ENCODE results near the gene VWF. TPM values are rescaled to one million over a fixed set of nuclear protein-coding genes. Genes with fewer than 3 reads are reported as not detected.

VWF gene
- polyA plus RNA-seq, 1 donor (not counting 4 experiments of a cell fraction or from before 2014, with no cell fraction given) = 0.01 TPM

DNA sequence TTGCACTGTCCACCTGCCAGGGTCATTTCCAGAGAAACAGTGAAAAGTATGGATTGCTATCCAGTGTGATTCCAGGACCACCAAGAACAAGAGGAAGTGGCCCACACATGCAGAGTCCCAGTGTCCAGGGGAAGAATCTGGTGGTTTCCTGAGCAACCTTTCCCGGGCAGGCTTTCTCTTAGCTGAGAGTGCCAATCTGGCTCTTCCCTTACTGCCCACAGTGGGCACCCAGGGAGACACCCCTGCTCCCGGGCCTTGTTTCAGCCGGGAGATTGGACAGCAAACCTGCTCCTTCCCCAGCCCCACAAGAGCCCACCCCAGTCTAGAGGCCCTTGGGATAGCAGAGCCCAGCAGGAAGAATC is 62.1 kb downstream of the VWF start:
- no peak overlapping the region for H3K4me2 ChIP-seq (ENCODE audit: control insufficient read depth, extremely low read depth, insufficient read depth, low read depth, low read length)
- H3K9me3 ChIP-seq (ENCODE audit: control insufficient read depth, low read depth, low read length) = no peaks in the 10 kb centered on the region
- H3K9ac ChIP-seq (ENCODE audit: control insufficient read depth, extremely low read depth, insufficient read depth, low read length) = no peak overlapping the region
- peaks cover 8% of the 10 kb centered on the region for H3K27me3 ChIP-seq (ENCODE audit: control insufficient read depth, extremely low read depth, insufficient read depth, low read length)
- TF ChIP-seq, protein P1, sequence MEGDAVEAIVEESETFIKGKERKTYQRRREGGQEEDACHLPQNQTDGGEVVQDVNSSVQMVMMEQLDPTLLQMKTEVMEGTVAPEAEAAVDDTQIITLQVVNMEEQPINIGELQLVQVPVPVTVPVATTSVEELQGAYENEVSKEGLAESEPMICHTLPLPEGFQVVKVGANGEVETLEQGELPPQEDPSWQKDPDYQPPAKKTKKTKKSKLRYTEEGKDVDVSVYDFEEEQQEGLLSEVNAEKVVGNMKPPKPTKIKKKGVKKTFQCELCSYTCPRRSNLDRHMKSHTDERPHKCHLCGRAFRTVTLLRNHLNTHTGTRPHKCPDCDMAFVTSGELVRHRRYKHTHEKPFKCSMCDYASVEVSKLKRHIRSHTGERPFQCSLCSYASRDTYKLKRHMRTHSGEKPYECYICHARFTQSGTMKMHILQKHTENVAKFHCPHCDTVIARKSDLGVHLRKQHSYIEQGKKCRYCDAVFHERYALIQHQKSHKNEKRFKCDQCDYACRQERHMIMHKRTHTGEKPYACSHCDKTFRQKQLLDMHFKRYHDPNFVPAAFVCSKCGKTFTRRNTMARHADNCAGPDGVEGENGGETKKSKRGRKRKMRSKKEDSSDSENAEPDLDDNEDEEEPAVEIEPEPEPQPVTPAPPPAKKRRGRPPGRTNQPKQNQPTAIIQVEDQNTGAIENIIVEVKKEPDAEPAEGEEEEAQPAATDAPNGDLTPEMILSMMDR (optimal IDR thresholded peaks at IDR 0.05 in 1 of 3, IDR thresholded peaks at IDR 0.05 in 1 of 3, conservative IDR thresholded peaks at IDR 0.05 in 1 of 3; ENCODE audit: extremely low read depth in 1 of 3, insufficient read depth in 2 of 3, low read length in 3 of 3) = no peak
- no peak for TF ChIP-seq EZH2 (IDR thresholded peaks at IDR 0.05; ENCODE audit: low read length)
- H2AFZ ChIP-seq (ENCODE audit: control insufficient read depth, low read length) = no peak overlapping the region
- dilution Hi-C loops (cut with MboI; ENCODE audit: extremely low pct_ligation_motif_present, low sequenced_read_pairs) = no loop called here
- H3K36me3 ChIP-seq (ENCODE audit: control insufficient read depth in 2 of 2, extremely low read depth in 1 of 2, insufficient read depth in 2 of 2, low read length in 2 of 2) = no peaks in the 10 kb centered on the region
- DNase-seq (ENCODE audit: low read depth, low spot score) (no peak), FAIRE-seq (no peak)
- H3K9me1 ChIP-seq (ENCODE audit: control insufficient read depth, extremely low read depth, insufficient read depth, low read length) = no peaks in the 10 kb centered on the region
- H3K79me2 ChIP-seq (ENCODE audit: control insufficient read depth, insufficient read depth, low read length) = no peaks in the 10 kb centered on the region
- peaks cover 4% of the 10 kb centered on the region for H3K4me1 ChIP-seq (ENCODE audit: control insufficient read depth, extremely low read depth, insufficient read depth, low read length)
- H3K4me3 ChIP-seq (ENCODE audit: control insufficient read depth in 2 of 3, extremely low read depth in 1 of 3, insufficient read depth in 2 of 3, low read depth in 1 of 3, low read length in 3 of 3) = no peak overlapping the region
- no peaks in the 10 kb centered on the region for H4K20me1 ChIP-seq (ENCODE audit: control insufficient read depth, extremely low read depth, insufficient read depth, low read length)
- H3K27ac ChIP-seq (ENCODE audit: control insufficient read depth, insufficient read depth, low read length) = no peak overlapping the region

- H3K27ac ChIP-seq (ENCODE audit: control insufficient read depth, insufficient read depth, low read length) = no peak overlapping the region
- H3K36me3 ChIP-seq (ENCODE audit: control insufficient read depth in 2 of 2, extremely low read depth in 1 of 2, insufficient read depth in 2 of 2, low read length in 2 of 2) = no peaks in the 10 kb centered on the region
- no peak for TF ChIP-seq EZH2 (IDR thresholded peaks at IDR 0.05; ENCODE audit: low read length)
- TF ChIP-seq, protein P1 (optimal IDR thresholded peaks at IDR 0.05 in 1 of 3, IDR thresholded peaks at IDR 0.05 in 1 of 3, conservative IDR thresholded peaks at IDR 0.05 in 1 of 3; ENCODE audit: extremely low read depth in 1 of 3, insufficient read depth in 2 of 3, low read length in 3 of 3) = no peak
- dilution Hi-C loops (cut with MboI; ENCODE audit: extremely low pct_ligation_motif_present, low sequenced_read_pairs) = no loop called here
- H3K9me1 ChIP-seq (ENCODE audit: control insufficient read depth, extremely low read depth, insufficient read depth, low read length) = no peaks in the 10 kb centered on the region
- no peaks in the 10 kb centered on the region for H4K20me1 ChIP-seq (ENCODE audit: control insufficient read depth, extremely low read depth, insufficient read depth, low read length)
- H3K79me2 ChIP-seq (ENCODE audit: control insufficient read depth, insufficient read depth, low read length) = no peaks in the 10 kb centered on the region
- peaks cover 9% of the 10 kb centered on the region for H3K4me1 ChIP-seq (ENCODE audit: control insufficient read depth, extremely low read depth, insufficient read depth, low read length)
- H3K4me2 ChIP-seq (ENCODE audit: control insufficient read depth, extremely low read depth, insufficient read depth, low read depth, low read length) = no peak overlapping the region
- DNase-seq (ENCODE audit: low read depth, low spot score) (no peak), FAIRE-seq (no peak)
- no peak overlapping the region for H2AFZ ChIP-seq (ENCODE audit: control insufficient read depth, low read length)
- H3K4me3 ChIP-seq (ENCODE audit: control insufficient read depth in 2 of 3, extremely low read depth in 1 of 3, insufficient read depth in 2 of 3, low read depth in 1 of 3, low read length in 3 of 3) = no peak overlapping the region
- no peak overlapping the region for H3K9ac ChIP-seq (ENCODE audit: control insufficient read depth, extremely low read depth, insufficient read depth, low read length)
- H3K9me3 ChIP-seq (ENCODE audit: control insufficient read depth, low read depth, low read length) = no peaks in the 10 kb centered on the region
- H3K27me3 ChIP-seq (ENCODE audit: control insufficient read depth, extremely low read depth, insufficient read depth, low read length) = peaks cover 12% of the 10 kb centered on the region
These were observed 62.8 kb downstream of the VWF start for GRCh38 chr12:6061660-6062059.
